Measurements from ENCODE around the gene PODNL1. TPM values are rescaled to one million over a fixed set of nuclear protein-coding genes. Genes with fewer than 3 reads are reported as not detected.
A peak's percentile ranks its signal among the peaks of the same experiment; 100 is the strongest.

PODNL1 gene, protein sequence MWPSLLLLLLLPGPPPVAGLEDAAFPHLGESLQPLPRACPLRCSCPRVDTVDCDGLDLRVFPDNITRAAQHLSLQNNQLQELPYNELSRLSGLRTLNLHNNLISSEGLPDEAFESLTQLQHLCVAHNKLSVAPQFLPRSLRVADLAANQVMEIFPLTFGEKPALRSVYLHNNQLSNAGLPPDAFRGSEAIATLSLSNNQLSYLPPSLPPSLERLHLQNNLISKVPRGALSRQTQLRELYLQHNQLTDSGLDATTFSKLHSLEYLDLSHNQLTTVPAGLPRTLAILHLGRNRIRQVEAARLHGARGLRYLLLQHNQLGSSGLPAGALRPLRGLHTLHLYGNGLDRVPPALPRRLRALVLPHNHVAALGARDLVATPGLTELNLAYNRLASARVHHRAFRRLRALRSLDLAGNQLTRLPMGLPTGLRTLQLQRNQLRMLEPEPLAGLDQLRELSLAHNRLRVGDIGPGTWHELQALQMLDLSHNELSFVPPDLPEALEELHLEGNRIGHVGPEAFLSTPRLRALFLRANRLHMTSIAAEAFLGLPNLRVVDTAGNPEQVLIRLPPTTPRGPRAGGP
- polyA plus RNA-seq (ENCODE audit: low read depth in 6 of 6): not detected

DNA sequence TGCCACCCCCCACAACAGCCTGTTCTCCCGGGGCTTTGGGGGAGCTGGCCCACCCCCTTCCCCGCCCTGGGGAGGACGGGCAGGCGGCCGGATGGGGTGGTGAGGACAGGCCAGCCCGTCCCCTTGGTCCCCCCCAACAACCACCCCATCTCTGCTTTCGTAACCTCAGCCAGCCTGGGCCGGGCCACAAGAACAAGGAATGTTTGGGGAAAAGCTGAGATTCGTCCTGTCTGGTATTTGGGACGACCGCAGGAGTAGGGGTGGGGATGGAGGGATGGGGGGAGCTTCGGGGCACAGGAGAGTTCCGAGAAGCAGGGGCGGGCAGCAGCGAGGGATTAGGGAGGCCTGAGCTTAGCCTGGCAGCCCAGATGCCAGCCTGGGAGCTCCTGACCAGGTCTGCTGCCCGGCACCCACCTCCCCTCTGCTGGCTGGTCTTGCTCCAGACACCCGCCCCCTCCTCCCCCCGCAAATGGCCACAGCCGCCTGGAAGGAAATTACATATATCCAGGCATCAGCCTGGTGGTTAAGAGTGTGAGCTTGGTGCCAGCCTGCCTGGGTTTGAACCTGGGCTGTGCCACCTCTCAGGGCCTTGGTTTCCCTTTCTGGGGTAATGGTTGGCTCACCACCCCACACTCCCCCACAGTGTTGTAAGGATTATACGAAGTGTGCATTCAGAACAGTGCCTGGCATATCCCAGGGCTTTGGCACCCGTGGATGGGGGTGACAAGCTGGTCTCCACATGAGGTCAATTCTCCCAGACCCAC, at the start of gene PODNL1:
Gene PODNL1, minus strand, starts transcription at position 117 of the 764 bp plus-strand sequence. CDS start 236 bp downstream, outside the sequence.
- Mint-ChIP-seq H3K4me3 (no peak within 1 kb of the TSS), H3K27me3 (peaks cover 10 to 30% (median 12%) of the 10 kb centered on the region in 3 donors), H3K4me1 (peaks cover 2 to 17% (median 12%) of the 10 kb centered on the region in 3 donors), H3K27ac (no peak within 1 kb of the TSS), H3K9me3 (no peaks in the 10 kb centered on the region), H3K36me3 (no peaks in the 10 kb centered on the region)
- ATAC-seq (ENCODE audit: low read depth in 2 of 2) (no peak), DNase-seq (no peak)

DNA sequence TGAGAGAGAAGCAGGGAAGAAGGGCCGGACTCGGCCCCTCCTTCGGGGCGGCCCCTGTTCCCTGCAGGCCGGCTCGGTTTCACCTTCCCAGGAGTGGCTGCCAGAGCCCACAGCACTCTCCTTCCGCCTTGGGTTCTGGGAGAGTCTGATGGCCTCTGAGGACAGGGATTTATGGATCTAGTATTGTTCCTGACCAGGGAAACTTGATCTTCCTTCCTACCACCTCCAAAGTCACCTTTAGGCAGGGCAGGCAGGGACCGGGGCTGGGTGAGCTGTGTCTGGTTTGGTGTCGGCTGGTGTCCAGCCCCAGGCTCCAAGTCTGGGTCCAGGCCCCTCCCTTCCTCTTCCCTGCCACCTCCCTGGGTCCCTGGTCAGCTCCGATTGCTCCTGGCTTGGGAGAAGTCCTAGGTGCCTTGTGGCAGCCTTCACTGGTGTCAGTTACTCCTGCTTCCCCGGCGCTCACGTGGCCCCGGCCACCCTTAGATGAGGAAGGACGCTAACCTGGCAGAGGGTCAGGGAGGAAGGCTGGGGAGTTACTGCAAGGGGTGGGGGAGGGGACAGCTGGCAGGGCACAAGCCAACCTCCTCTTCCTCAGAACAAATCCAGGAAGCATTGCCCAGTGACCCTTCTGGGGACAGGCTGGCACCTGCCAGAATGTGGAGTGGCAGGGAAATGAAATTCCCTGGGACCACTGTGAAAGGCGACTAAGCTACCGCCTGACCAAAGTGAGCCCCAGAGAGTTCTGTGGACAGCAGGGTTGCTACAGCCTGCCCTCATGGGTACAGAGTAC, 49.1 kb upstream of the PODNL1 start:
- H3K27me3 Mint-ChIP-seq: no peaks in the 10 kb centered on the region
- peaks cover 0 to 15% of the 10 kb centered on the region in 2 donors for H3K36me3 Mint-ChIP-seq
- DNase-seq (no peak), ATAC-seq (ENCODE audit: low read depth in 2 of 2) (no peak)
- H3K4me3 Mint-ChIP-seq: peak overlapping the region in 7 of 8 donors; percentile 54 to 86 (median 77)
- H3K9me3 Mint-ChIP-seq: no peaks in the 10 kb centered on the region
- peak overlapping the region; percentile 95 to 98 (median 97) for H3K27ac Mint-ChIP-seq
- H3K4me1 Mint-ChIP-seq: peaks cover 34 to 64% (median 57%) of the 10 kb centered on the region in 3 donors

DNA sequence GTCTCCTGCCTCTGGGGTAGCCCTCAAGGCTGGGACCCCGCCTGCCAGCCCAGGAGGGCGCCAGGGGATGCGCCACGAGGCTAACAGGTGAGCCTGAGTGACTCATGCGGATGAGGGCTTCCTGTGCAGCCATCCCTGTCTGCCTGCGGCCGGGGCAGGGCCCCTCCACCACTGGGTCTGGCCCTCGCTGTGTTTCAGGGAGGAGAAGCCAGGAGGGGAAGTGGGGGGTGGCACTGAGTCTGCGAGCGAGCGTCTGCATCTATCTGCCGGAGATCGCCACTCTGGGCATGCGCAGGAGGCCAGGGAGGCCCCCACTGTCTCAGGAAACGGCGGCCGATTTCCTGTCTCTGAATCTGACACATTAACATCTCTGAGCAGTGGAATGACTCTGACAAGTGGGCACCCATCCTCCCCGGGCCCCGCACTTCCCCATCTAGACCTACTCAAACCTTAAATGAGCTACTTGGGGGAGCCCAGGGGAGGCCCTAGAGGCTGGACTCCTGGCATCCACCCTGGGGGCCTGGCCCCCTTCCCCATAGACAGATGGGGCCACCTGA, 48.2 kb upstream of the PODNL1 start:
- peak; percentile 98 for DNase-seq
- peaks cover 39 to 69% (median 63%) of the 10 kb centered on the region in 3 donors for H3K4me1 Mint-ChIP-seq

GRCh38 chr19:13985771-13986347, 47.6 kb upstream of the PODNL1 start:
- DNase-seq: no peak
- Mint-ChIP-seq H3K4me3 (peak overlapping the region in 7 of 8 donors; percentile 21 to 86 (median 69)), H3K4me1 (peaks cover 40 to 70% (median 63%) of the 10 kb centered on the region in 3 donors), H3K9me3 (no peaks in the 10 kb centered on the region), H3K27ac (peak overlapping the region; percentile 97 to 99 (median 98)), H3K27me3 (no peaks in the 10 kb centered on the region), H3K36me3 (peaks cover 0 to 15% of the 10 kb centered on the region in 2 donors)
- ATAC-seq (ENCODE audit: low read depth in 2 of 2): peak; percentile 4 to 10

More for the DNA sequence above, 48.2 kb upstream of the PODNL1 start:
- Mint-ChIP-seq H3K9me3 (no peaks in the 10 kb centered on the region), H3K27me3 (no peaks in the 10 kb centered on the region), H3K4me3 (peak overlapping the region; percentile 48 to 86 (median 76)), H3K36me3 (peaks cover 0 to 15% of the 10 kb centered on the region in 2 donors), H3K27ac (peak overlapping the region; percentile 95 to 98 (median 97))
- ATAC-seq (ENCODE audit: low read depth in 2 of 2): peak; percentile 78 to 84

DNA sequence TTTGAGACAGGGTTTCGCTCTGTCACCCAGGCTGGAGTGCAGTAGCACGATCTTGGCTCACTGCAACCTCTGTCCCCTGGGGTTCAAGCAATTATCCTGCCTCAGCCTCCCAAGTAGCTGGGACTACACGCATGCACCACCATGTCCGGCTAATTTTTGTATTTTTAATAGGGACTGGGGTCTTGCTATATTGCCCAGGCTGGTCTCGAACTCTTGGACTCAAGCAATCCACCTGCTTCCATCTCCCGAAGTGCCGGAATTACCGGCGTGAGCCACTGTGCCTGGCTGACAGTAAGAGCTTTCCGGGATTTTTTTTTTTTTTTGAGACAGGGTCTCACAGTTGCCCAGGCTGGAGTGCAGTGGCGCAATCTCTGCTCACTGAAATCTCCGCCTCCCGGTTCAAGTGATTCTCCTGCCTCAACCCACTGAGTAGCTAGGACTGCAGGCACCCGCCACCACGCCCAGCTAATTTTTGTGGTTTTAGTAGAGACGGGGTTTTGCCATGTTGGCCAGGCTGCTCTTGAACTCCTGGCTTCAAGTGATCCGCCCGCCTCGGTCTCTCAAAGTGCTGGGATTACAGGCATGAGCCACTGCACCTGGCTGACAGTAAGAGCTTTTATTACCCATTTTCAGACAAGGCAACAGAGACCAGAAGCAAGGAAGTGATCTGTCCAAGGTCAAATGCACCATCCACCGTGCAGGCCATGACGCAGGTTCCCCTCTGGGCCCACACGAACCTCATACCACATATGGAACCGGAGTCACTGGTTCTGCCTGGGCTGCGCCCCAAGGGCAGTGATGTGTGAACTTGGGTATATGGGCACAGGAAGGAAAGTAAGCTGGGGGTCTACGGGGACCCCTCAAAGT, 46.9 kb upstream of the PODNL1 start:
- Mint-ChIP-seq H3K36me3 (peaks cover 0 to 15% of the 10 kb centered on the region in 2 donors), H3K27ac (peak overlapping the region; percentile 97 to 99 (median 98)), H3K9me3 (no peaks in the 10 kb centered on the region), H3K4me1 (peaks cover 39 to 68% (median 61%) of the 10 kb centered on the region in 3 donors), H3K4me3 (peak overlapping the region; percentile 39 to 86 (median 70)), H3K27me3 (no peaks in the 10 kb centered on the region)
- peak; percentile 37 to 50 for ATAC-seq (ENCODE audit: low read depth in 2 of 2)
- DNase-seq: peak; percentile 63

DNA sequence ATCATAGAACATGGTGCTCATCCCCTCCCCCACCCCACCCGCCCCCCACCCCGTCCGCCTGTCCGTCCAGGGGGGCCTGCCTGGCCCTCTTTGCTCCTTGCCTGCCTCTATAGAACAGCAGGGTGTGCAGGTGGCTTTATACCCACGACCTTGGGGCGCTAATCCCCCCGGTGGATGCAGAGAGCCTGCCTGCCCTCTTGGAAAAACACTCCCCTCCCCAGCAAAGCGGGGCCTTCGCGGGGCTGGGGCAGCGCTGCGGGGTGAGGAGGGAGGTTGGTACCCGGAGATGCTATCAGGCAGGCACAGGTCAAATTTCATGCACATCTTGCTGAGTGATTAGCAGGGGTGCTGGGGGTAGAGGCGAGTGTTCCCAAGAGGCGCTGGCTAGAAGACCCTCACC, 46.0 kb upstream of the PODNL1 start:
- ATAC-seq (ENCODE audit: low read depth in 2 of 2) (no peak), DNase-seq (no peak)
- H3K36me3 Mint-ChIP-seq: peaks cover 0 to 6% of the 10 kb centered on the region in 2 donors
- H3K9me3 Mint-ChIP-seq: no peaks in the 10 kb centered on the region
- peaks cover 0 to 5% (median 0%) of the 10 kb centered on the region in 3 donors for H3K27me3 Mint-ChIP-seq
- H3K27ac Mint-ChIP-seq: peak overlapping the region in 2 of 6 donors; percentile 97
- H3K4me3 Mint-ChIP-seq: no peak overlapping the region
- H3K4me1 Mint-ChIP-seq: peaks cover 34 to 67% (median 60%) of the 10 kb centered on the region in 3 donors

GRCh38 chr19:13983213-13983889, 45.1 kb upstream of the PODNL1 start:
- peaks cover 0 to 5% (median 0%) of the 10 kb centered on the region in 3 donors for H3K27me3 Mint-ChIP-seq
- no peaks in the 10 kb centered on the region for H3K9me3 Mint-ChIP-seq
- no peaks in the 10 kb centered on the region for H3K36me3 Mint-ChIP-seq
- ATAC-seq (ENCODE audit: low read depth in 2 of 2): no peak
- no peak for DNase-seq
- H3K27ac Mint-ChIP-seq: peak overlapping the region in 2 of 6 donors; percentile 69 to 97
- peaks cover 29 to 63% (median 57%) of the 10 kb centered on the region in 3 donors for H3K4me1 Mint-ChIP-seq
- peak overlapping the region in 1 of 8 donors; percentile 59 for H3K4me3 Mint-ChIP-seq

DNA sequence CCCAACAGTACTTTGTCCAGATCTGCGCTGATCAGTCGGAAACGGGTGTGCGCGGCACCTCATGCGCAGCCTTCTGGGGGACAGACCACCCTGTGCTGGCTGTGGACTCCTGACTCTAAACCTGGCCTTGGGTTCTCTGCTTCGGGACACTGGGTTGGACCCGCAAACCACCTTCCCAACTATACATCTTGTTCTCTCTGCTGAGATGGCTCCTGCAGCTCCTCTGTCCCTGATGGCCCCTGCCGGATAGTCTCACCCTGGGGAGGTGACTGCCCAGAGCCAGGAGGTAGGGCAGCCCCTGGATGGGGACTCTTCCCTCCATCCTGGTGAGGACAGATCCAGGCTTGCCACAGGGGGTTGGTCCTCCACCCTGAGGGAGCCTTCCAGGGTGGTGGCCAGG, 44.6 kb upstream of the PODNL1 start:
- Mint-ChIP-seq H3K4me3 (peak overlapping the region in 1 of 8 donors; percentile 59), H3K27ac (peak overlapping the region in 2 of 6 donors; percentile 32 to 69), H3K36me3 (no peaks in the 10 kb centered on the region), H3K4me1 (peaks cover 32 to 58% (median 57%) of the 10 kb centered on the region in 3 donors), H3K9me3 (no peaks in the 10 kb centered on the region), H3K27me3 (peaks cover 0 to 5% (median 0%) of the 10 kb centered on the region in 3 donors)
- ATAC-seq (ENCODE audit: low read depth in 2 of 2): no peak
- no peak for DNase-seq

DNA sequence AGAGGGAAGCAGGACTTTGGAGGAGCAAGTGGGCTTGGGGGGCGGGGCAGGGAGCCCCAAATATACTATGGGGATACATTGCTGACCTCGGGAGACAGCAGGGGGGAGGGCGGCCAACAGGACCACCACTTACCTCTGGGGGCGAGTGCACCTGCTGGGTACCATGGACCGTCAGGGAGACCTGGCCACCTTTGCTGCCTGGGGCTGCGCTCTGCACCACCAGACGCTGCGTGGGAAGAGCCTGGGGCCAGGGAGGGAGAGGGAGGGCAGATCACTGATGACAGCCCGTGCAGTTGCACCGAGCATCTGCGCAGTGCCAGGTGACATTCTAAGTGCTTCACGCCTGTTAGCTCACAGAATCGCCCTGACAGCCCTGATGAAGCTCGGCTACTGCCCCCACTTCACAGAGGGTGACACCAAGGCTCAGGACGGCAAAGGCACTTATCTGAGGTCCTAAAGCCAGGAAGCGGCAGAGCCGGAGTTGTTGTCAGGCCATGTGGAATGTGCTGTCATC, 43.8 kb upstream of the PODNL1 start:
- no peaks in the 10 kb centered on the region for H3K9me3 Mint-ChIP-seq
- no peaks in the 10 kb centered on the region for H3K36me3 Mint-ChIP-seq
- H3K27ac Mint-ChIP-seq: peak overlapping the region in 1 of 6 donors; percentile 11
- H3K4me1 Mint-ChIP-seq: peaks cover 27 to 52% (median 50%) of the 10 kb centered on the region in 3 donors
- H3K4me3 Mint-ChIP-seq: peak overlapping the region in 3 of 8 donors; percentile 15 to 80 (median 47)
- DNase-seq (no peak), ATAC-seq (ENCODE audit: low read depth in 2 of 2) (no peak)
- H3K27me3 Mint-ChIP-seq: peaks cover 0 to 5% (median 0%) of the 10 kb centered on the region in 3 donors

GRCh38 chr19:13981467-13981866, 43.2 kb upstream of the PODNL1 start:
- peak overlapping the region in 2 of 6 donors; percentile 11 to 57 for H3K27ac Mint-ChIP-seq
- no peak for DNase-seq
- peak overlapping the region in 2 of 8 donors; percentile 47 to 70 for H3K4me3 Mint-ChIP-seq
- H3K36me3 Mint-ChIP-seq: peaks cover 0 to 3% of the 10 kb centered on the region in 2 donors
- no peaks in the 10 kb centered on the region for H3K9me3 Mint-ChIP-seq
- no peak for ATAC-seq (ENCODE audit: low read depth in 2 of 2)
- peaks cover 0 to 5% (median 0%) of the 10 kb centered on the region in 3 donors for H3K27me3 Mint-ChIP-seq
- H3K4me1 Mint-ChIP-seq: peaks cover 23 to 46% (median 44%) of the 10 kb centered on the region in 3 donors

All from naive B cell (primary cell).